H1 (cell line): ENCODE measurements around the gene GRIK2. TPM values are rescaled to one million over a fixed set of nuclear protein-coding genes. Genes with fewer than 3 reads are reported as not detected.

Source experiments
- CTCF ChIA-PET: fragments of 300-600 bp; sonication (Branson Sonifier 250); formaldehyde crosslinking; loops from one replicate; lab custom pipeline; 2021; ENCODE audit not compliant: partially characterized antibody; lab: Charles Lee
- POLR2A ChIA-PET: fragments of 300-600 bp; sonication (Branson Sonifier 250); formaldehyde crosslinking; loops from one replicate; lab custom pipeline; 2021; ENCODE audit warnings: inconsistent platforms; ENCODE audit not compliant: partially characterized antibody; lab: Charles Lee
- DNase-seq, 2 experiments: peaks; one replicate each; pipeline versions ENCODE4 v3.0.0 to v3.0.0-alpha.2; 2010 to 2022; ENCODE audit warnings: low spot score in 2 of 2, low read depth in 1 of 2, mixed read lengths in 1 of 2
- FAIRE-seq: peaks from 2 replicates; lab custom pipeline; 2011; peaks lifted over from hg19 to GRCh38; lab: Jason Lieb, UNC
- H2AFZ ChIP-seq: 2 replicates; pipeline ENCODE4 v1.8.1; 2012; ENCODE audit warnings: low read length, inconsistent platforms
- H2AK5ac ChIP-seq: 2 replicates; pipeline ENCODE4 v1.6.1; 2013; ENCODE audit warnings: low read depth, low read length
- H2BK120ac ChIP-seq: replicated peaks from 2 replicates; pipeline ENCODE3; 2013; ENCODE audit warnings: low read depth, low read length, inconsistent platforms
- H2BK12ac ChIP-seq: 2 replicates; pipeline ENCODE4 v1.6.1; 2013; ENCODE audit warnings: low read depth, low read length
- H2BK15ac ChIP-seq: 2 replicates; pipeline ENCODE4 v1.6.1; 2013; ENCODE audit warnings: low read length
- H2BK20ac ChIP-seq: 2 replicates; pipeline ENCODE4 v1.6.1; 2013; ENCODE audit warnings: low read length
- H2BK5ac ChIP-seq: 2 replicates; pipeline ENCODE4 v1.6.1; 2013; ENCODE audit warnings: low read depth, low read length
- H3K14ac ChIP-seq: 2 replicates; pipeline ENCODE4 v1.6.1; 2013; ENCODE audit warnings: inconsistent platforms; ENCODE audit not compliant: insufficient read length
- H3K18ac ChIP-seq: 2 replicates; pipeline ENCODE4 v1.6.1; 2013; ENCODE audit warnings: low read length; ENCODE audit errors: extremely low read depth
- H3K23ac ChIP-seq: 2 replicates; pipeline ENCODE4 v1.6.1; 2013; ENCODE audit warnings: inconsistent platforms; ENCODE audit not compliant: insufficient read length
- H3K23me2 ChIP-seq: 2 replicates; pipeline ENCODE4 v1.6.1; 2013; ENCODE audit warnings: low read depth, low read length
- H3K27ac ChIP-seq: 2 replicates; pipeline ENCODE4 v1.6.1; 2011; ENCODE audit warnings: low read depth, low read length, inconsistent platforms
- H3K27me3 ChIP-seq, 4 experiments: replicated peaks in 1 of 4; 1 replicate in 1 of 4; 2 replicates in 3 of 4; pipeline versions ENCODE4 v1.6.1 to v1.8.1; 2011 to 2013; ENCODE audit warnings: low read length in 3 of 4, mild to moderate bottlenecking in 3 of 4, inconsistent platforms in 2 of 4, mixed read lengths in 2 of 4, moderate library complexity in 1 of 4; ENCODE audit not compliant: control insufficient read depth in 3 of 4, insufficient read depth in 3 of 4; ENCODE audit errors: extremely low read depth in 1 of 4
- H3K36me3 ChIP-seq, 4 experiments: 2 replicates each; pipeline versions ENCODE4 v1.6.1 to v1.8.1; 2011 to 2013; ENCODE audit warnings: mild to moderate bottlenecking in 4 of 4, low read length in 3 of 4, moderate library complexity in 2 of 4, control low read depth in 1 of 4, inconsistent platforms in 1 of 4; ENCODE audit not compliant: insufficient read depth in 4 of 4, control insufficient read depth in 2 of 4
- H3K4ac ChIP-seq: replicated peaks from 2 replicates; pipeline ENCODE3; 2013; ENCODE audit warnings: low read length, low read depth, mixed read lengths, inconsistent platforms; ENCODE audit not compliant: insufficient read length
- H3K4me1 ChIP-seq, 4 experiments: replicated peaks in 1 of 4; 1 replicate in 1 of 4; 2 replicates in 3 of 4; pipeline versions ENCODE4 v1.6.1 to v1.8.1; 2011 to 2013; ENCODE audit warnings: low read length in 3 of 4, inconsistent platforms in 2 of 4, mixed read lengths in 1 of 4; ENCODE audit not compliant: insufficient read depth in 4 of 4, control insufficient read depth in 3 of 4
- H3K4me2 ChIP-seq, 2 experiments: 2 replicates each; pipeline versions ENCODE4 v1.6.1 to v1.8.1; 2011 to 2013; ENCODE audit warnings: low read depth in 2 of 2, low read length in 2 of 2, control low read depth in 1 of 2, inconsistent platforms in 1 of 2, mild to moderate bottlenecking in 1 of 2; ENCODE audit not compliant: insufficient read depth in 1 of 2
- H3K4me3 ChIP-seq, 4 experiments: fragments of 200-600, 300-600 bp in 1 of 4; sonication (generic), shearing (Covaris generic), sonication (Bioruptor Twin) in 1 of 4; 2 replicates each; pipeline versions ENCODE4 v1.5.1 to v1.8.1; 2011 to 2016; ENCODE audit warnings: low read length in 4 of 4, low read depth in 3 of 4, control low read depth in 2 of 4, inconsistent platforms in 2 of 4, mild to moderate bottlenecking in 2 of 4, mixed read lengths in 1 of 4, moderate library complexity in 1 of 4; ENCODE audit not compliant: insufficient read depth in 2 of 4; ENCODE audit errors: extremely low read depth in 1 of 4
- H3K56ac ChIP-seq: replicated peaks from 2 replicates; pipeline ENCODE3; 2013; ENCODE audit warnings: low read depth, mild to moderate bottlenecking, mixed read lengths, low read length, inconsistent platforms; ENCODE audit not compliant: insufficient read length
- H3K79me1 ChIP-seq: 2 replicates; pipeline ENCODE4 v1.6.1; 2013; ENCODE audit warnings: low read depth, low read length, control low read depth
- H3K79me2 ChIP-seq, 2 experiments: 2 replicates each; pipeline versions ENCODE4 v1.6.1 to v1.8.1; 2012 to 2013; ENCODE audit warnings: low read length in 2 of 2, mild to moderate bottlenecking in 2 of 2, inconsistent platforms in 1 of 2; ENCODE audit not compliant: insufficient read depth in 2 of 2, control insufficient read depth in 1 of 2
- H3K9ac ChIP-seq, 4 experiments: replicated peaks in 1 of 4; 1 replicate in 1 of 4; 2 replicates in 3 of 4; pipeline versions ENCODE4 v1.6.1 to v1.8.1; 2011 to 2013; ENCODE audit warnings: low read depth in 3 of 4, low read length in 3 of 4, control low read depth in 2 of 4, mild to moderate bottlenecking in 2 of 4, moderate library complexity in 2 of 4, inconsistent platforms in 1 of 4; ENCODE audit errors: extremely low read depth in 1 of 4
- H3K9me3 ChIP-seq, 2 experiments: 2 replicates each; pipeline versions ENCODE4 v1.6.1 to v1.8.1; 2012 to 2013; ENCODE audit warnings: mild to moderate bottlenecking in 2 of 2, moderate library complexity in 2 of 2, control low read depth in 1 of 2, inconsistent platforms in 1 of 2, low read depth in 1 of 2, low read length in 1 of 2, mixed read lengths in 1 of 2; ENCODE audit not compliant: insufficient read depth in 2 of 2
- H4K20me1 ChIP-seq, 2 experiments: replicated peaks in 1 of 2; 2 replicates each; pipeline versions ENCODE3 to v1.8.1; 2011 to 2013; ENCODE audit warnings: inconsistent platforms in 2 of 2, low read length in 2 of 2, mild to moderate bottlenecking in 1 of 2; ENCODE audit not compliant: insufficient read depth in 2 of 2, control insufficient read depth in 1 of 2
- H4K5ac ChIP-seq: 2 replicates; pipeline ENCODE4 v1.6.1; 2013; ENCODE audit warnings: low read length, low read depth, mixed read lengths, inconsistent platforms; ENCODE audit not compliant: insufficient read length
- H4K8ac ChIP-seq: 2 replicates; pipeline ENCODE4 v1.8.0; 2013; ENCODE audit warnings: mild to moderate bottlenecking, moderate library complexity, low read length, inconsistent platforms; ENCODE audit not compliant: insufficient read depth; ENCODE audit errors: extremely low read depth
- H4K91ac ChIP-seq: replicated peaks from 2 replicates; pipeline ENCODE3; 2013; ENCODE audit warnings: low read length, mixed read lengths, inconsistent platforms; ENCODE audit not compliant: insufficient read length
- CTCF ChIP-seq, 3 experiments: IDR thresholded peaks; 1 replicate in 2 of 3; 2 replicates in 1 of 3; pipeline versions ENCODE4 v1.5.1 to v1.6.1; 2011; ENCODE audit warnings: low read length in 3 of 3, mild to moderate bottlenecking in 3 of 3, inconsistent platforms in 2 of 3, low read depth in 1 of 3, moderate library complexity in 1 of 3; ENCODE audit not compliant: insufficient read depth in 1 of 3; ENCODE audit errors: control extremely low read depth in 1 of 3
- EGR1 ChIP-seq: IDR thresholded peaks from 2 replicates; pipeline ENCODE4 v1.6.1; 2011; ENCODE audit warnings: low read depth, low read length, borderline replicate concordance
- GTF2F1 ChIP-seq: IDR thresholded peaks from 2 replicates; pipeline ENCODE4 v1.6.1; 2012; ENCODE audit warnings: low read depth, low read length, improper control_type of control experiment, borderline replicate concordance
- RBBP5 ChIP-seq: IDR thresholded peaks from 2 replicates; pipeline ENCODE4 v1.7.1; 2012; ENCODE audit warnings: low read depth, mild to moderate bottlenecking, inconsistent platforms, low read length, moderate library complexity, borderline replicate concordance
- SP2 ChIP-seq: IDR thresholded peaks from 2 replicates; pipeline ENCODE4 v1.6.1; 2012; ENCODE audit warnings: mild to moderate bottlenecking, low read length, inconsistent platforms
- SP4 ChIP-seq: IDR thresholded peaks from 2 replicates; pipeline ENCODE4 v1.6.1; 2012; ENCODE audit warnings: low read length, inconsistent platforms
- SUZ12 ChIP-seq: fragments of 200-600 bp; sonication (generic); IDR thresholded peaks from 2 replicates; pipeline ENCODE4 v1.6.1; 2012; ENCODE audit warnings: mild to moderate bottlenecking, inconsistent platforms, low read length, moderate library complexity, mixed read lengths
- TAF1 ChIP-seq: IDR thresholded peaks from 2 replicates; pipeline ENCODE4 v1.6.1; 2011; ENCODE audit warnings: mild to moderate bottlenecking, low read depth, low read length
- YY1 ChIP-seq: IDR thresholded peaks from 2 replicates; pipeline ENCODE4 v1.6.1; 2011; ENCODE audit warnings: low read depth, mild to moderate bottlenecking, low read length
- WGBS, 2 experiments: shearing (Covaris generic) in 1 of 2; methylation state at CpG; one replicate each; pipeline versions ENCODE4 v1.1.6 to v1.1.7; 2013 to 2015; ENCODE audit warnings: low lambda C conversion rate in 2 of 2, mixed read lengths in 2 of 2, inconsistent platforms in 1 of 2, low coverage in 1 of 2, missing lambda C conversion rate in 1 of 2; ENCODE audit not compliant: insufficient replicate concordance in 2 of 2, insufficient coverage in 1 of 2, insufficient read length in 1 of 2; ENCODE audit errors: extremely low coverage in 1 of 2, missing lambda C conversion rate in 1 of 2; 5-methylcytosine and 5-hydroxymethylcytosine counted together
- polyA plus RNA-seq, 7 experiments: library from polyadenylated mRNA; depleted of rRNA in 3 of 7; stranded (reverse) in 5 of 7; unstranded in 2 of 7; fragments of >200 nt in 5 of 7; fragments of 200-250 nt in 2 of 7; gene quantifications; 1 replicate in 5 of 7; 2 replicates in 1 of 7; 4 replicates in 1 of 7; pipeline versions ENCODE4 v1.2.1 to v1.2.3, GENCODE V29; 2011 to 2013; ENCODE audit warnings: missing spikeins in 2 of 7, mixed read lengths in 2 of 7
- total RNA-seq: library from RNA; stranded (reverse); fragmentation: NEBNext Ultra II Directional; extraction: Animal tissue kit (Norgen Biotek cat#: 25700); gene quantifications from 2 replicates; pipeline ENCODE4 v1.2.1, GENCODE V29; 2021

GRIK2 gene
- total and polyA plus RNA-seq, 2 of the 8 experiments (the other 6 are each of a cell fraction or from before 2014, with no cell fraction given): 1.8 to 2.2 TPM

DNA sequence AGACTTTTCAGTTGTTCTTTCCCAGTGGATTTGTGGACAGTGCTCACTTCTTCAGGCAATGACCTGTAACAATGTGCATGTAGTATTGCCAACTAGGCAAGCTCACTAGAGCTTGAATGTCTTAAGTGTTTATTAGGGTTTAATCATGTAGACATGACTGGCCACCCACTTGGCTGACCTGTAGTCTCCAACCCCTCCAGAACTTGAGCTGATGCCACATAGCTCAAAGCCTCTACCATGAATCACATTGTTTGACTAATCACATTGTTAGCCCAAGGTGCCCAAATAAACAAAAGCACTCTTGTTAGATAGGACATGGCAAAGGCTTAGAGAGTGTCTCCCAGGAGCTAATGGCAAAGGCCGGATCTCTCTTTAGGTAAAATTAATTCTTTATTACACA lies 272.7 kb downstream of the GRIK2 start:
- CTCF ChIA-PET: interaction anchor here (0.7 to 0.9 kb wide), 2 partner anchors 11 to 181 kb away, joined by 3 read pairs; no protein-coding TSS in a partner anchor
- POLR2A ChIA-PET: no interaction called here
- H2AK5ac ChIP-seq: no peak overlapping the region

More for the DNA sequence above, 272.7 kb downstream of the GRIK2 start:
- H3K4ac ChIP-seq: no peak overlapping the region
- H4K8ac ChIP-seq: no peak overlapping the region
- 88% methylated on average over 1 of the region's 1 CpG; no CpG with 5 or more reads in 1 of the 2 experiments for WGBS, 2 experiments
- H2BK120ac ChIP-seq: no peak overlapping the region
- no peak overlapping the region for H4K91ac ChIP-seq
- H2BK20ac ChIP-seq: no peak overlapping the region
- H3K27me3 ChIP-seq: no peaks in the 10 kb centered on the region
- H3K4me1 ChIP-seq: no peaks in the 10 kb centered on the region
- H3K9ac ChIP-seq: no peak overlapping the region
- no peak for DNase-seq
- H2AFZ ChIP-seq: no peak overlapping the region
- no peak overlapping the region for H3K56ac ChIP-seq
- no peak overlapping the region for H2BK15ac ChIP-seq
- no peak overlapping the region for H4K5ac ChIP-seq
- H3K9me3 ChIP-seq: no peaks in the 10 kb centered on the region; a peak in 1 of 4 replicates
- no peak overlapping the region for H3K4me3 ChIP-seq
- no peaks in the 10 kb centered on the region for H4K20me1 ChIP-seq
- no peak overlapping the region for H3K27ac ChIP-seq
- H3K79me2 ChIP-seq: no peaks in the 10 kb centered on the region
- H3K18ac ChIP-seq: no peak overlapping the region
- H3K4me2 ChIP-seq: no peak overlapping the region
- H3K23ac ChIP-seq: no peak overlapping the region
- no peak overlapping the region for H2BK5ac ChIP-seq
- no peaks in the 10 kb centered on the region; a peak in 2 of 8 replicates for H3K36me3 ChIP-seq
- FAIRE-seq: no peak
- TF ChIP-seq EGR1 (no peak), GTF2F1 (no peak), YY1 (no peak), SP4 (no peak), TAF1 (no peak), CTCF (IDR thresholded peaks at IDR 0.05; ENCODE audit: control extremely low read depth in 1 of 3, insufficient read depth in 1 of 3, low read depth in 1 of 3, low read length in 3 of 3) (no peak), SUZ12 (no peak), RBBP5 (no peak), SP2 (no peak)
- H3K23me2 ChIP-seq: no peaks in the 10 kb centered on the region
- no peak overlapping the region for H3K14ac ChIP-seq
- no peak overlapping the region for H2BK12ac ChIP-seq
- H3K79me1 ChIP-seq: no peaks in the 10 kb centered on the region
